IMR-90 (cell line): ENCODE results near the gene TMPRSS12.

ENCODE experiments used
- RAD21 ChIP-seq: IDR thresholded peaks from 2 replicates; pipeline ENCODE4 v1.6.1; 2012; ENCODE audit warnings: low read length, improper control_type of control experiment
- SMC3 ChIP-seq: fragments of 150-350 bp; IDR thresholded peaks from 2 replicates; pipeline ENCODE4 v1.6.1; 2016; ENCODE audit warnings: low read depth, mild to moderate bottlenecking, antibody characterized with exemption, low read length, moderate library complexity
- TF ChIP-seq, protein P1 (sequence below): conservative IDR thresholded peaks from 2 replicates; pipeline ENCODE4 v1.5.1; 2012; ENCODE audit warnings: mild to moderate bottlenecking, low read depth, low read length, improper control_type of control experiment

DNA sequence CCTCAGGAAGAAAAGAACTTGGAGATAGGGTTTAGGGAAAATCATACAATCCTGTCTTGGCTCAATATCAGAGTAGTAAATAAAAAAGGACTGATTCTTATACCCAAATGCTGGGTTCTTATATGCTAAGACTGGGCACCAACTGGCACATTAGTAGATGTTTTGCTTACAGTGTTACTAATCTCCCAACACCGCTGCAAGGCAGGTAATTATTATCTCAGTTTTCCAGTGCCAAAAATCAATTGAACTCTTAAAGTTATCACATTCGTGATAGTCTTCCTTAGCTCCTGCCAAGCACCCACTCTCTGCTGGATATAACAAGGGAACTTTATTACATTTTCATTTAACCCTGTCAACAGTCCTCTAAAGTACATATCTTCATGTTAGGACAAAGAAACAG lies 84.6 kb downstream of the TMPRSS12 start:
- no peak for TF ChIP-seq RAD21
- TF ChIP-seq SMC3 = no peak
- TF ChIP-seq, protein P1, sequence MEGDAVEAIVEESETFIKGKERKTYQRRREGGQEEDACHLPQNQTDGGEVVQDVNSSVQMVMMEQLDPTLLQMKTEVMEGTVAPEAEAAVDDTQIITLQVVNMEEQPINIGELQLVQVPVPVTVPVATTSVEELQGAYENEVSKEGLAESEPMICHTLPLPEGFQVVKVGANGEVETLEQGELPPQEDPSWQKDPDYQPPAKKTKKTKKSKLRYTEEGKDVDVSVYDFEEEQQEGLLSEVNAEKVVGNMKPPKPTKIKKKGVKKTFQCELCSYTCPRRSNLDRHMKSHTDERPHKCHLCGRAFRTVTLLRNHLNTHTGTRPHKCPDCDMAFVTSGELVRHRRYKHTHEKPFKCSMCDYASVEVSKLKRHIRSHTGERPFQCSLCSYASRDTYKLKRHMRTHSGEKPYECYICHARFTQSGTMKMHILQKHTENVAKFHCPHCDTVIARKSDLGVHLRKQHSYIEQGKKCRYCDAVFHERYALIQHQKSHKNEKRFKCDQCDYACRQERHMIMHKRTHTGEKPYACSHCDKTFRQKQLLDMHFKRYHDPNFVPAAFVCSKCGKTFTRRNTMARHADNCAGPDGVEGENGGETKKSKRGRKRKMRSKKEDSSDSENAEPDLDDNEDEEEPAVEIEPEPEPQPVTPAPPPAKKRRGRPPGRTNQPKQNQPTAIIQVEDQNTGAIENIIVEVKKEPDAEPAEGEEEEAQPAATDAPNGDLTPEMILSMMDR = no peak
